H1 (cell line): ENCODE results near the gene TRAF3. TPM values are rescaled to one million over a fixed set of nuclear protein-coding genes. Genes with fewer than 3 reads are reported as not detected.

Experiments
- CTCF ChIA-PET: fragments of 300-600 bp; sonication (Branson Sonifier 250); formaldehyde crosslinking; loops from one replicate; lab custom pipeline; 2021; ENCODE audit not compliant: partially characterized antibody; lab: Charles Lee
- POLR2A ChIA-PET: fragments of 300-600 bp; sonication (Branson Sonifier 250); formaldehyde crosslinking; loops from one replicate; lab custom pipeline; 2021; ENCODE audit warnings: inconsistent platforms; ENCODE audit not compliant: partially characterized antibody; lab: Charles Lee
- DNase-seq, 2 experiments: peaks; one replicate each; pipeline versions ENCODE4 v3.0.0 to v3.0.0-alpha.2; 2010 to 2022; ENCODE audit warnings: low spot score in 2 of 2, low read depth in 1 of 2, mixed read lengths in 1 of 2
- FAIRE-seq: peaks from 2 replicates; lab custom pipeline; 2011; peaks lifted over from hg19 to GRCh38; lab: Jason Lieb, UNC
- H2AFZ ChIP-seq: 2 replicates; pipeline ENCODE4 v1.8.1; 2012; ENCODE audit warnings: low read length, inconsistent platforms
- H2AK5ac ChIP-seq: 2 replicates; pipeline ENCODE4 v1.6.1; 2013; ENCODE audit warnings: low read depth, low read length
- H2BK120ac ChIP-seq: replicated peaks from 2 replicates; pipeline ENCODE3; 2013; ENCODE audit warnings: low read depth, low read length, inconsistent platforms
- H2BK12ac ChIP-seq: 2 replicates; pipeline ENCODE4 v1.6.1; 2013; ENCODE audit warnings: low read depth, low read length
- H2BK15ac ChIP-seq: 2 replicates; pipeline ENCODE4 v1.6.1; 2013; ENCODE audit warnings: low read length
- H2BK20ac ChIP-seq: 2 replicates; pipeline ENCODE4 v1.6.1; 2013; ENCODE audit warnings: low read length
- H2BK5ac ChIP-seq: 2 replicates; pipeline ENCODE4 v1.6.1; 2013; ENCODE audit warnings: low read depth, low read length
- H3K14ac ChIP-seq: 2 replicates; pipeline ENCODE4 v1.6.1; 2013; ENCODE audit warnings: inconsistent platforms; ENCODE audit not compliant: insufficient read length
- H3K18ac ChIP-seq: 2 replicates; pipeline ENCODE4 v1.6.1; 2013; ENCODE audit warnings: low read length; ENCODE audit errors: extremely low read depth
- H3K23ac ChIP-seq: 2 replicates; pipeline ENCODE4 v1.6.1; 2013; ENCODE audit warnings: inconsistent platforms; ENCODE audit not compliant: insufficient read length
- H3K23me2 ChIP-seq: 2 replicates; pipeline ENCODE4 v1.6.1; 2013; ENCODE audit warnings: low read depth, low read length
- H3K27ac ChIP-seq: 2 replicates; pipeline ENCODE4 v1.6.1; 2011; ENCODE audit warnings: low read depth, low read length, inconsistent platforms
- H3K27me3 ChIP-seq, 4 experiments: replicated peaks in 1 of 4; 1 replicate in 1 of 4; 2 replicates in 3 of 4; pipeline versions ENCODE4 v1.6.1 to v1.8.1; 2011 to 2013; ENCODE audit warnings: low read length in 3 of 4, mild to moderate bottlenecking in 3 of 4, inconsistent platforms in 2 of 4, mixed read lengths in 2 of 4, moderate library complexity in 1 of 4; ENCODE audit not compliant: control insufficient read depth in 3 of 4, insufficient read depth in 3 of 4; ENCODE audit errors: extremely low read depth in 1 of 4
- H3K36me3 ChIP-seq, 4 experiments: 2 replicates each; pipeline versions ENCODE4 v1.6.1 to v1.8.1; 2011 to 2013; ENCODE audit warnings: mild to moderate bottlenecking in 4 of 4, low read length in 3 of 4, moderate library complexity in 2 of 4, control low read depth in 1 of 4, inconsistent platforms in 1 of 4; ENCODE audit not compliant: insufficient read depth in 4 of 4, control insufficient read depth in 2 of 4
- H3K4ac ChIP-seq: replicated peaks from 2 replicates; pipeline ENCODE3; 2013; ENCODE audit warnings: low read length, low read depth, mixed read lengths, inconsistent platforms; ENCODE audit not compliant: insufficient read length
- H3K4me1 ChIP-seq, 4 experiments: replicated peaks in 1 of 4; 1 replicate in 1 of 4; 2 replicates in 3 of 4; pipeline versions ENCODE4 v1.6.1 to v1.8.1; 2011 to 2013; ENCODE audit warnings: low read length in 3 of 4, inconsistent platforms in 2 of 4, mixed read lengths in 1 of 4; ENCODE audit not compliant: insufficient read depth in 4 of 4, control insufficient read depth in 3 of 4
- H3K4me2 ChIP-seq, 2 experiments: 2 replicates each; pipeline versions ENCODE4 v1.6.1 to v1.8.1; 2011 to 2013; ENCODE audit warnings: low read depth in 2 of 2, low read length in 2 of 2, control low read depth in 1 of 2, inconsistent platforms in 1 of 2, mild to moderate bottlenecking in 1 of 2; ENCODE audit not compliant: insufficient read depth in 1 of 2
- H3K4me3 ChIP-seq, 4 experiments: fragments of 200-600, 300-600 bp in 1 of 4; sonication (generic), shearing (Covaris generic), sonication (Bioruptor Twin) in 1 of 4; 2 replicates each; pipeline versions ENCODE4 v1.5.1 to v1.8.1; 2011 to 2016; ENCODE audit warnings: low read length in 4 of 4, low read depth in 3 of 4, control low read depth in 2 of 4, inconsistent platforms in 2 of 4, mild to moderate bottlenecking in 2 of 4, mixed read lengths in 1 of 4, moderate library complexity in 1 of 4; ENCODE audit not compliant: insufficient read depth in 2 of 4; ENCODE audit errors: extremely low read depth in 1 of 4
- H3K56ac ChIP-seq: replicated peaks from 2 replicates; pipeline ENCODE3; 2013; ENCODE audit warnings: low read depth, mild to moderate bottlenecking, mixed read lengths, low read length, inconsistent platforms; ENCODE audit not compliant: insufficient read length
- H3K79me1 ChIP-seq: 2 replicates; pipeline ENCODE4 v1.6.1; 2013; ENCODE audit warnings: low read depth, low read length, control low read depth
- H3K79me2 ChIP-seq, 2 experiments: 2 replicates each; pipeline versions ENCODE4 v1.6.1 to v1.8.1; 2012 to 2013; ENCODE audit warnings: low read length in 2 of 2, mild to moderate bottlenecking in 2 of 2, inconsistent platforms in 1 of 2; ENCODE audit not compliant: insufficient read depth in 2 of 2, control insufficient read depth in 1 of 2
- H3K9ac ChIP-seq, 4 experiments: replicated peaks in 1 of 4; 1 replicate in 1 of 4; 2 replicates in 3 of 4; pipeline versions ENCODE4 v1.6.1 to v1.8.1; 2011 to 2013; ENCODE audit warnings: low read depth in 3 of 4, low read length in 3 of 4, control low read depth in 2 of 4, mild to moderate bottlenecking in 2 of 4, moderate library complexity in 2 of 4, inconsistent platforms in 1 of 4; ENCODE audit errors: extremely low read depth in 1 of 4
- H3K9me3 ChIP-seq, 2 experiments: 2 replicates each; pipeline versions ENCODE4 v1.6.1 to v1.8.1; 2012 to 2013; ENCODE audit warnings: mild to moderate bottlenecking in 2 of 2, moderate library complexity in 2 of 2, control low read depth in 1 of 2, inconsistent platforms in 1 of 2, low read depth in 1 of 2, low read length in 1 of 2, mixed read lengths in 1 of 2; ENCODE audit not compliant: insufficient read depth in 2 of 2
- H4K20me1 ChIP-seq, 2 experiments: replicated peaks in 1 of 2; 2 replicates each; pipeline versions ENCODE3 to v1.8.1; 2011 to 2013; ENCODE audit warnings: inconsistent platforms in 2 of 2, low read length in 2 of 2, mild to moderate bottlenecking in 1 of 2; ENCODE audit not compliant: insufficient read depth in 2 of 2, control insufficient read depth in 1 of 2
- H4K5ac ChIP-seq: 2 replicates; pipeline ENCODE4 v1.6.1; 2013; ENCODE audit warnings: low read length, low read depth, mixed read lengths, inconsistent platforms; ENCODE audit not compliant: insufficient read length
- H4K8ac ChIP-seq: 2 replicates; pipeline ENCODE4 v1.8.0; 2013; ENCODE audit warnings: mild to moderate bottlenecking, moderate library complexity, low read length, inconsistent platforms; ENCODE audit not compliant: insufficient read depth; ENCODE audit errors: extremely low read depth
- H4K91ac ChIP-seq: replicated peaks from 2 replicates; pipeline ENCODE3; 2013; ENCODE audit warnings: low read length, mixed read lengths, inconsistent platforms; ENCODE audit not compliant: insufficient read length
- CEBPB ChIP-seq: IDR thresholded peaks from 2 replicates; pipeline ENCODE4 v1.6.1; 2012; ENCODE audit warnings: low read depth, low read length
- CREB1 ChIP-seq: IDR thresholded peaks from 2 replicates; pipeline ENCODE4 v1.6.1; 2012; ENCODE audit warnings: inconsistent platforms
- HDAC2 ChIP-seq, 2 experiments: fragments of 300-600 bp in 1 of 2; sonication (generic) in 1 of 2; IDR thresholded peaks; 2 replicates each; pipeline ENCODE4 v1.6.1; 2011 to 2012; ENCODE audit warnings: low read depth in 2 of 2, low read length in 2 of 2, mild to moderate bottlenecking in 2 of 2, moderate library complexity in 2 of 2, borderline replicate concordance in 1 of 2, inconsistent platforms in 1 of 2
- MAFK ChIP-seq: IDR thresholded peaks from 2 replicates; pipeline ENCODE4 v1.6.1; 2012; ENCODE audit warnings: low read depth, mild to moderate bottlenecking, improper control_type of control experiment, low read length
- SIN3A ChIP-seq, 2 experiments: IDR thresholded peaks in 1 of 2; conservative IDR thresholded peaks in 1 of 2; 2 replicates each; pipeline ENCODE4 v1.6.1; 2011 to 2012; ENCODE audit warnings: low read length in 2 of 2, improper control_type of control experiment in 1 of 2, low read depth in 1 of 2, mild to moderate bottlenecking in 1 of 2
- SIRT6 ChIP-seq: IDR thresholded peaks from one replicate; pipeline ENCODE4 v1.7.1; 2012; ENCODE audit warnings: low read length, inconsistent platforms
- SP1 ChIP-seq: IDR thresholded peaks from 2 replicates; pipeline ENCODE4 v1.6.1; 2011; ENCODE audit warnings: low read depth, low read length
- TCF12 ChIP-seq: IDR thresholded peaks from 2 replicates; pipeline ENCODE4 v1.6.1; 2011; ENCODE audit warnings: low read depth, mild to moderate bottlenecking, low read length
- TEAD4 ChIP-seq: IDR thresholded peaks from 2 replicates; pipeline ENCODE4 v1.6.1; 2012; ENCODE audit warnings: low read depth, low read length, inconsistent platforms, mixed read lengths
- WGBS, 2 experiments: shearing (Covaris generic) in 1 of 2; methylation state at CpG; one replicate each; pipeline versions ENCODE4 v1.1.6 to v1.1.7; 2013 to 2015; ENCODE audit warnings: low lambda C conversion rate in 2 of 2, mixed read lengths in 2 of 2, inconsistent platforms in 1 of 2, low coverage in 1 of 2, missing lambda C conversion rate in 1 of 2; ENCODE audit not compliant: insufficient replicate concordance in 2 of 2, insufficient coverage in 1 of 2, insufficient read length in 1 of 2; ENCODE audit errors: extremely low coverage in 1 of 2, missing lambda C conversion rate in 1 of 2; 5-methylcytosine and 5-hydroxymethylcytosine counted together
- polyA plus RNA-seq, 7 experiments: library from polyadenylated mRNA; depleted of rRNA in 3 of 7; stranded (reverse) in 5 of 7; unstranded in 2 of 7; fragments of >200 nt in 5 of 7; fragments of 200-250 nt in 2 of 7; gene quantifications; 1 replicate in 5 of 7; 2 replicates in 1 of 7; 4 replicates in 1 of 7; pipeline versions ENCODE4 v1.2.1 to v1.2.3, GENCODE V29; 2011 to 2013; ENCODE audit warnings: missing spikeins in 2 of 7, mixed read lengths in 2 of 7
- total RNA-seq: library from RNA; stranded (reverse); fragmentation: NEBNext Ultra II Directional; extraction: Animal tissue kit (Norgen Biotek cat#: 25700); gene quantifications from 2 replicates; pipeline ENCODE4 v1.2.1, GENCODE V29; 2021
- TF ChIP-seq, protein P1 (sequence below): IDR thresholded peaks from 2 replicates; pipeline ENCODE4 v1.6.1; 2011; ENCODE audit warnings: low read depth, mild to moderate bottlenecking, low read length; ENCODE audit not compliant: insufficient read depth

TRAF3 gene
- total and polyA plus RNA-seq, 2 of the 8 experiments (the other 6 are each of a cell fraction or from before 2014, with no cell fraction given) = 5.8 to 12.1 TPM

DNA sequence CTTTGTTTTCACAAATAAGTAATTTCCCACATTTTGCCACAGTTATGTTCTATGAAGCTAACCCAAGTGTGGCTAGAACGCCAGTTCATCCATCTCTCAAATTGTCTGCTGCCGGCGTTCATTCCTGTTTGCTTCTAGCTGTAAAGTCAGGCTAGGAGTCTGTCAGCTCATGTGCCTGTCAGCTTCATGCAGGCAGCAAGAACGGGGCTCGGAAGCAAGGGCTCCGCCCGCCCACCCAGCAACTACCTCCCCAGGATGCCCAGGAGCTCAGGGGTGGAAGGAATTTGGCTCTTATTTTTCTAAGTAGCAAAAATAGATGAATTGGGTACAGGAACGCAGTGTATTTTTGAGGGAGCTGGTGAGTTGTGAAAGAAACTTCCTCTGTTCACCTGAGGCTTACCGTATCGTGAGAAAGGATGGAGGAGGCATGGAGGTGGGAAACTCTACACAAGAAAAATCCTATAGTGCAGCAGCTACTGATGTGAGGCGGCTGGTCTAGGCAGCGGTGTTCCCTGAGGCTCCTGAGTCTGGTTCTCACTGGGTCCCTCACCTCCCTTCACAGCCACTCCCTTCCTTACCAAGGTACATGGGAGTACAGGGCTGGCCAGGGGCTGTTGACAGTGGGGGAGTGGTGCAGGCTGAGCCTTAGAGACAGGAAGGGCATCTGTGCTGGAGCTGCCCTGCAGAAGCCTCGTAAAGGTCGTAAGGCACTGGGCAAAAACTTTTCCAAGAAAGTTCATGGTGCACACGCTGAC lies 90.8 kb downstream of the TRAF3 start:
- no peak overlapping the region for H2AK5ac ChIP-seq
- H3K4me3 ChIP-seq = no peak overlapping the region
- no peaks in the 10 kb centered on the region for H3K9me3 ChIP-seq
- H3K9ac ChIP-seq = no peak overlapping the region
- no peak overlapping the region for H2BK20ac ChIP-seq
- H3K23ac ChIP-seq = no peak overlapping the region
- no peak overlapping the region for H4K8ac ChIP-seq
- no peak overlapping the region for H3K18ac ChIP-seq
- no peak overlapping the region for H2BK120ac ChIP-seq
- DNase-seq (no peak), FAIRE-seq (no peak)
- no peak overlapping the region for H4K5ac ChIP-seq
- H2BK12ac ChIP-seq = no peak overlapping the region
- H3K79me2 ChIP-seq = no peaks in the 10 kb centered on the region
- H2AFZ ChIP-seq = no peak overlapping the region
- H3K56ac ChIP-seq = no peak overlapping the region
- no peaks in the 10 kb centered on the region; a peak in 1 of 7 replicates for H3K4me1 ChIP-seq
- no peak overlapping the region for H3K27ac ChIP-seq
- no peak overlapping the region for H2BK5ac ChIP-seq
- no peaks in the 10 kb centered on the region for H4K20me1 ChIP-seq
- ChIA-PET CTCF (interaction anchor here (0.5 to 3.3 kb wide), 5 partner anchors 10 to 94 kb away, joined by 3 to 29 read pairs (median 3); no protein-coding TSS in a partner anchor), POLR2A (interaction anchor here (0.6 kb wide), 1 partner anchor 89 kb away, joined by 3 read pairs; no protein-coding TSS in a partner anchor)
- H4K91ac ChIP-seq = no peak overlapping the region
- H3K27me3 ChIP-seq = no peaks in the 10 kb centered on the region
- TF ChIP-seq SP1 (no peak), MAFK (no peak), SIN3A (conservative IDR thresholded peaks at IDR 0.05 in 1 of 2, IDR thresholded peaks at IDR 0.05 in 1 of 2; ENCODE audit: low read depth in 1 of 2, low read length in 2 of 2) (no peak), CREB1 (no peak), TEAD4 (no peak), CEBPB (no peak), SIRT6 (no peak), HDAC2 (IDR thresholded peaks at IDR 0.05; ENCODE audit: borderline replicate concordance in 1 of 2, low read depth in 2 of 2, low read length in 2 of 2) (no peak), TCF12 (no peak)
- TF ChIP-seq, protein P1, sequence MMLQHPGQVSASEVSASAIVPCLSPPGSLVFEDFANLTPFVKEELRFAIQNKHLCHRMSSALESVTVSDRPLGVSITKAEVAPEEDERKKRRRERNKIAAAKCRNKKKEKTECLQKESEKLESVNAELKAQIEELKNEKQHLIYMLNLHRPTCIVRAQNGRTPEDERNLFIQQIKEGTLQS = no peak
- no peaks in the 10 kb centered on the region for H3K23me2 ChIP-seq
- H3K79me1 ChIP-seq = no peaks in the 10 kb centered on the region
- WGBS, 2 experiments = 88% methylated on average over 15 of the region's 15 CpGs; no CpG with 5 or more reads in 1 of the 2 experiments
- H3K4ac ChIP-seq = no peak overlapping the region
- no peak overlapping the region for H3K14ac ChIP-seq
- H3K4me2 ChIP-seq = no peak overlapping the region
- peaks cover 0 to 4% (median 0%) of the 10 kb centered on the region in 4 experiments; a peak in 1 of 8 replicates for H3K36me3 ChIP-seq
- H2BK15ac ChIP-seq = no peak overlapping the region
